HG02981 (cell line): Measurements from ENCODE around the gene FAIM2.

ENCODE experiments used
- ATAC-seq: cut with Tn5 transposase; IDR thresholded peaks from one replicate; pipeline ENCODE4 v1.9.1; 2021; ENCODE audit warnings: mild to moderate bottlenecking, moderate library complexity; ENCODE audit not compliant: unreplicated experiment

Gene FAIM2

DNA sequence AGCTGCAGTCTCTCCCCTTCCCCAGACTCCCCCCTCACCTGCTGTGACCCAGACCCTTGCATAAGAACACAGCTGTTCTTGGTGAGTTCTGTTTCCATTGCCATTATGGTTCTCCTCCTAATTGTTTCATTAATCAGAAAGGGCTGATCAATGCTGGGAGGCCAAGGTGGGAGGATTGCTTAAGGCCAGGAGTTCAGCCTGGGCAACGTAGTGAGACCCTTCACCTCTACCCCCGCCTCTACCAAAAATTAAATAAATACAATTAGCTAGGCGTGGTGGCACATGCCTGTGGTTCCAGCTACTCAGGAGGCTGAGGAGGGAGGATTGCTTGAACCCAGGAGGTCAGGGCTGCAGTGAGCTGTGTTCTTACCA lies 17.2 kb upstream of the FAIM2 start:
- ATAC-seq, result no peak

DNA sequence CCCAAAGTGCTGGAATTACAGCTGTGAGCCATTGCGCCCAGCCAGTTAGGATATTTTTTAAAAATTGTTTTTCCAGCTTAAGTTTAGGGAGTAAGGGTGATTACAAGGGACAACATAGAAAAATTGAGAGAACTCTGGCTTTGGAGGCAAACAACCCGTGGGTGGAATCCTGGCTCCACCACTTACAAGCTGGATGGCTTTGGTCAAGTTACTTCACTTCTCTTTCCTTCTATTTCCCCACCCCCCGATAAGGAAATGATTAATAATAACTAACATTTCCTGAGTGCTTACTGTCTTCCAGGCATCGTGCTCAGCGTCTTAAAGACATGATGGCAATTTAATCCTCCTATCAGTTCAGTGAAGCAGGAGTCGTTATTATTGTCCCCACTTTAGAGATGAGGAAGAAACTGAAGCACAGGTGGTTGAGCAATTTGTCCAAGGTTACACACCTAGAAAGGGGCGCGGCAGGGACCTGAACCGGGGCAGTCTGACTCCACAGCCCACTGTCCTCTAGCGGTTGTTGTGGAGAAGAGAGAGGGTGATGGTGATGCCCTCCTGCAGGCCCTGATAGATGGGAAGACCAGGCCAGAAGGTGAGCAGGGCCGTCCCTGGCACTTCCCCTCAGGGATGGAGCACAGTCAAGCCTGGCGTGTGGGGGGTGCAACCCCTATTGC lies 16.7 kb upstream of the FAIM2 start:
- ATAC-seq, result no peak

DNA sequence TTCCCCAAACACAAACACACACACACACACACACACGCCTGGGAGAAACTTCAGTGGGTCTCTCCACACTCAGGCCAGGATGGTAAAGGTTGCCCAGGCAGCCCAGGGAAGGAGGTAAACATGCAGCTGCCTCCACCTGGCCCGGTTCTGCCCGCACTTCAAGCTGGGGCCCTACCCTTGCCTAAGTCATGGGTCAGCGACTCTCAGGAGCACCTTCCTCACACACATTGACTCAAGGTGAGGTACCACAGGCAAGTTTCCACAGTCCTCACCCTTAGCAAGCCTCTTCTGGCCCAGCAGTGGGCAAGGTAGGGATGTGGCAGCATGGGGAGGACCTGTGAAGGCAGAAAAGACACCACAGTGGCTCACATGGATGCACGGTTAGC lies 14.1 kb upstream of the FAIM2 start:
- no peak for ATAC-seq

DNA sequence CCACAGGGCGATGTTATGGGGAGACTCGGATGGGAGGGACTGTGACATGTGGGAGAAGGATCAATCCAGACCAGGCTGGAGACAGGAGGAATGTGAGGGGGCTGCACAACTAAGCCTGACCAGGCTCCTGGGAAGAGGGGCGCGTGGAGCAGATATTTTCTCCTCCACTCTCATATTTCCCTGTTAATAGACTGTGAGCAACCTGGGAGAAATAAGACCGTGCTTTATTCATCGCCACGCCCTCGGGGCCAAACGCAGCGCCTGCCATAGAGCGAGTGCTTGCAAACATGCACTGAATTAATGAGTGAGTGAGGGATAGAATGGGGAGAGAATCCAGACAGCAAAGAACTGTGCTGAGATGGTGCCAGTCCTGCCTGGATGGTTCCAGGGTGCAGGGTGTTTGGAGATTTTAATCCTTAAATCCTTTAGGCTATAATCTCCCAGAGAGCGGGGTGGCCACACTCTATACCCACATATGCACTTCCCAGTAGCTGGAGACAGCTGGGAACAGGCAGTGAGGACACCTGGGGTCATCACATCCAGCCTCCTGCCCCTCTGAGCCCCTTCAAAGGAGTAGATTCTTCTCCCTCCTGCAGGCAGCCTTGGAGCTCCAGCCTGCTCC lies 13.6 kb upstream of the FAIM2 start:
- no peak for ATAC-seq

DNA sequence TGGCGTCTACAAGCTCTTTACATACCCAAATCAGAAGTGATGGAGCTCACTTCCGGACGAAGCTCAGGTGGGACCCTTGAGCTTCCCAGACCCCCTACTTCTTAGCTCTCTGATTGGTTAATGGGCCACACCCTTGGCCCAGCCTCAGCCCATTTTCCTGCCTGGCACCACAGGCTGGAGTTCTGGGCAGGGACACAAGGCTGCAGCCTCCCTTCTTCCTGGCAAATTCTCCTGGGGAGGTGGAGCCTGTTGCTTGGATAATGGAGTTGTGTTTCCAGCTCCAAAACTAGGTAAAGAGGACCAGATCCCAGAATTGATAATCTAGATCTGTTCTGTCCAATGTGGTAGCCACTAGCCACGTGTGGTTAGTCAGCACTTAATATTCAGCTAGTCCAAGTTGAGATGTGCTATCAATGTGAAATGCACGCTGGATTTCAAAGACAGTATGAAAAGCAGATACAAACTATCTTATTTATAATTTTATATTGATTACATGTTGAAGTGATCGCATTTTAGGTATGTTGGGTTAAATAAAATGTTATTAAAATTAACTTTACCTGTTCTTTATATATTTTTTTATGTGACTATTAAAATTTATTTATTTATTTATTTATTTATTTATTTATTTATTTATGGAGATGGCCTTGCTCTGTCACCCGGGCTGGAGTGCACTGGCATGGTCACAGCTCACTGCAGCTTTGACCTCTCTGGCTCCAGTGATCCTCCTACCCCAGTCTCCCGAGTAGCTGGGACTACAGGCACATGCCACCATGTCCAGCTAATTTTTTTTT lies 12.6 kb upstream of the FAIM2 start:
- no peak for ATAC-seq

DNA sequence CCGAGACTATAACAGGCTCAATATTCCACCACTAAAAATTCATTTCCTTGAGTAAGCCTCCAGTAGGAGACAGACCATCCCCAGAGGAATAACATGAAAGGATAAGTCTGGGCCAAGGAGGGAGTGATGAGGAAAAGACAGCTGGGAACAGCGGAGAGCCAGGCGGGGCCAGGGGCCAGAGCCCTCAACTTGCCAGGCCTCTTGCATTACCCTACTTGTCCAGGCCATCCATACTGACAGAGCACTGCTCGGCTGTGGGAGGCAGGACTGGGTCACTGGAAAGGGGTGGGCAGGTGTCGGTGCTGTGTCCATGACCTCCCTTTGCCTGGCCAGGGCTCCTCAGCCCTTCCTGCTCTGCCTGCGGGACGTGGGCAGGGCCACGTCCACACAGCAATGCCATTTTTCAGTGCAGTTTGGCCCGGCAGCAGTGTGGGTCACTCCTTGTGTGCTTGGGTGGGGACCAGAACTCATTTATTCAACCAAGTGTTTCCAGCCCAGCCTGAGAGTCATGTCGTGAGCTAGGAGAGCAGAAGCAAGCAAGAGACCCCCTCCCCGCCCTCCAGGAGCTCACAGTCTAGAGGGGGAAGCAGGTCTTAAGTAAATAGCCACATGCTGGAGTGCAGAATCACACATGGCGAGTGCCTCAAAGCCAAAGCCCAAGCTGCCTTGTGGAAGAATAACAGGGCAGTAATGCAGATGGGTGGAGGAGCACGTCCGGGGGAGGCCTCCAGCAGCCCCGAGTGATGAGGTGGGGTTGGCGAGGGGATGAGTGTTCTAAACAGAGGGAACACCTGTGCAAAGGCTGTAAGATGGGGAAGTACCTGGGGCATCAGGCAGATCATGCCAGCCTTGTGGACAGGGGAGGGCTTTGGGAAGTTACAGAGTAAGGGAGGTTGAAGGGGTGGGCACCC lies 8.9 kb upstream of the FAIM2 start:
- ATAC-seq, result no peak

DNA sequence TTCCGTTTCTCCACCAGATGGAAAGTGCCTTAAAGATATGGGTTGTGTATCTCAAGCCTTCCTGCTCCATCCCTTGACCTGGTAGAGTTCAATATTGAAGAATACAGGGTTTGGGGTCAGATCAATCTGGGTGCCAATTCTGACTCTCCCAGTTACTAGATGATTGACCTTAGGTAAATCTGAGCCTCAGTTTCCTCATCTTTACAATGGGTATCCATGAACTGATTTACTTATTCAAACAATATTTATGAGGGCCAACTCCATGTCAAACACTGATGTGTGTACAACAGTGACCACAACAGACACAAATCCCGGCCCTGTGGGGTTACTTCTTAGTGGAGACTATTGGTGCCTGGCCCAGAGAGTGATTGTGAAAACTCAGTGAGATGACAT lies 7.5 kb upstream of the FAIM2 start:
- ATAC-seq, result no peak

DNA sequence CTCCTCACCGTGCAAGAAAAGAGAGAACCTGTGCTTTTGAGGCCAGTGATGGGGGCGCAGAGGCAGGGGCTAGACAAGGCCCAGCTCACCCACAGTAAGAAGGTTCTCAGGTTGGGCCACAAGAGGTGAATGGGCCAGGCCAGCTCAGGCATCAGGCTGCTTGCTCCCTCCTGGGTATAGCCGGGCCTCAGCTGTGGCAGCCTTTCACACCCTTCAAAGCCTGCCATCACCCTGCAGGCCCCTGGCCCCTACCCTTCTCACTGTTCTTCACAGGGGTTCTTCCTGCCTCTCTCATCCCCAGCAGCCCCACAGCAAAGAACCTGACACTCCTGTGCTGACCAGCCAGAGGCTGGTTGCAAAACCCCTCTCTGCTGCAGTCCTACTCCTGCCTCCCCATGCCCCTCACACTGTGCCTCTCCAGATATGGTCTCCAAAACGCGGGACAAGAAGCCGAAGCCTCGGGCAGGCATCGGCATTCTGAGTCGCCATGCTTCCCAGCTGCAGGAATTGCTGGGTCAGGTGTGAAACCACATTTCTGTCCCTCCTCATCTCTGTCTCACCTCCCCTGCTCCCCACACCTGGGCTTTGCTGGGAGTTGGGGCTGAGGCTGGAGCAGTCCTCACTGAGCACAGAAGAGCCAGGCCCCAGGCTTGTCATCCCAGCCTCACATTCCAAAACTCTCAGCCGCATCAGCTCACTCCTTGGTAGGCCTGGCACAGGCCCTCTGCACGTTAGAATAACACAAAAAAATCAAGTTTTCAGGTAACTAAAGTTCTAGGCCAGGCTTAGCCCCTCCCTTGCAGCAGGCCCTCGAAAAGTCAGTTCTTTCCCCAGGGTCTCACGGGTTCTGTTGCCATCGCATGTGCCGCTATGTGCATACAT lies 6.9 kb upstream of the FAIM2 start:
- ATAC-seq, result no peak

DNA sequence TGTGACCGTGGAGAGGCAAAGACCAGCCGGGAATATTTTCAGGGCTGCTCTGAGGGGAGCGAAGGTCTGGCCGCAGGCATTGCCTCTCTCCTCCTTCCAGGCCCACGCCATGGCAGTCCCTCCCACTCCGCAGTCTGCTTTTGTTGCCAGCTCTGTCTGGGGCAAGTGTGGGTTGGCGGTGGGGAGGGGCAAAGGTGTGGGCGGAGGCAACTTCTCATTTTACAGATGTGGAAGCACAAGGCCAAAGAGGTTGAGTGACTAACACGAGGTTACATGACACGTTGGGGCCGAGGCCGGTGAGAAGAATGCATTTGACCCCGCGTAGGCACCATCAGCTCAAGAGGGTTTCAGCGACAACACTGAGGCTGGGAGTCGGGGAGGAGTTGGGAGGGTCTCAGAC lies 6.1 kb upstream of the FAIM2 start:
- ATAC-seq, result no peak

DNA sequence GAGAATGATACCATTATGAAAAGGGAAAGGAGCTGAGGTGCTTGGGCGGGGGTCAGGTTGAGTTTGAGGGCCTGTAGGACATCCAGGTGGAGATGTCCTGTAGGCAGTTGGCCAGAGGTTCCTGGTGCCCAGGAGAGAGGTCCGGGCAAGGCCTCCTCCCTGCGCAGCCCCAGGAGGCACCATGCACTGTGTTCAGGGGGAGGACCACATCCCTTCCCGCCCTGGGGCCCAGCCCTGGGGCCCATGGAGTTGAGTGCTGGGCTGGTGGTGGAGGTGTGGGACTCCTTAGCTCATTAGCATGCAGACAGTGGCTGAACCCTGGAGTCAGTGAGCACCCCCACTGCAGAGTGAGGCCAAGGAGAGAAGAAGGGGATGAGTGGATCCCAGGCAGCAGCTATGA lies 5.7 kb upstream of the FAIM2 start:
- ATAC-seq, result no peak

DNA sequence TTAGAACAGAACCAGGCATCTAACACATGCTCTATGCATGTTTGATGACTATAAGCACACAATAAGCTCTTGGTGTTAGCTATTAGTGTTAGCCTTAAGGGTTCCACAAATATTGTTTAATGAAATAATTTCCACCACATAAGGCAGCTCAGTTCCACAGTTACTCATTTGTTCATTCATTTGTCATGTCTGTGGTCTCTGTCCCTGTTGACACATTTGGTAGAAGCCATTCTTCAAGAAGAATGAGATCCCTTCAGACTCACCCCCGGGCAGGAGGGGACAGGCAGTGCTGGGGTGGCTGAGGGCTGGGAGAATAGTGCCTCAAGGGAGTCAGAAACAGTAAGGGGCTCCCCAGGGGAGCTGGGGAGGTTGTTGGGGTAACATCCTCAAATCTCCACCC lies 3.7 kb upstream of the FAIM2 start:
- no peak for ATAC-seq

DNA sequence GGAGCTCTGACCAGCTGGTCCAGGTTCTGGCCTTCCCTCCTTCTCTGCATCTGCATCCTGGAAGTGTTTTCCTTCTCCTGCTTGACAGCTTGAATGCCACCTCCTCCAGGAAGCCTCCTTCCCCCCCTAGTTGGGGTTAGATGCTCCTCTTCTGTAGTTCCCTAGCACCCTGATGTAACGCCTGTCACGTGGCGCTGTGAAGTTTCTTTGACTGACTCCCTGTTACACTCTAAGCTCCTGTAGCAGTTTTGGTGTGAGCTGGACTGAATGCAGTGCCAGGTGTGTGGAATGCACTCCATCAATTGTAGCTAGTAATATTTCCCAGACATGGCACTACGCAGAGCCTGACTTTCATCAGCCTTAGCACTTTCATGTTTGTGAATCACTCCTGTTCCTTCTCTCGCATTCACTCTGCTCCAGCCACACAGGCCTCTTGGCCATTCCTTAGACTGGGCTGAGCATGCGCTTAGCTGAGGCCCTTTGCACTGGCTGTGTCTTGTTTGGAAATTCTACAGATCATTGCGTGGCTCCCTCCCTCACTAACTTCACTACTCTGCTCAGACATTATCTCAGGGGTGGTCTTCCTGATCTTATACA lies 2.1 kb upstream of the FAIM2 start:
- ATAC-seq, result no peak

DNA sequence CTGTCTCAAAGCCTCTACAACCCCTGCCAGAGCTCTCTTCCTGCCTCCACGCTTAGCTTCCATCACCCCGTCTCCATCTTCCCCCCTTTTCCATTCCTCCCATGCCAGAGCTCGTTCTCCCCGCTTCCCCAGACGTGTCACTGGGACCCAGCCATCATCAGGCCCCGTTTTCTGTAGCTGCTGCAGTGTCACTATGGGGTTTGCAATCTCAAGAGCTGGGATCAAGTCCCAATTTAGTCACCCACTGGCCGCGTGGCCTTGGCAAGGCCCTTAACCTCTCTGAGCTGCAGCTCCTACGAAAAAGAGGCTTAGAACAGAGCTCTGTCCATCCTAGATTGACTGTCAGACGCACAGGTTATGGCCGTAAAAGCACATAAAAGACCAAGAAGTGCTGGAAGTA lies 901 bp upstream of the FAIM2 start:
- no peak for ATAC-seq

DNA sequence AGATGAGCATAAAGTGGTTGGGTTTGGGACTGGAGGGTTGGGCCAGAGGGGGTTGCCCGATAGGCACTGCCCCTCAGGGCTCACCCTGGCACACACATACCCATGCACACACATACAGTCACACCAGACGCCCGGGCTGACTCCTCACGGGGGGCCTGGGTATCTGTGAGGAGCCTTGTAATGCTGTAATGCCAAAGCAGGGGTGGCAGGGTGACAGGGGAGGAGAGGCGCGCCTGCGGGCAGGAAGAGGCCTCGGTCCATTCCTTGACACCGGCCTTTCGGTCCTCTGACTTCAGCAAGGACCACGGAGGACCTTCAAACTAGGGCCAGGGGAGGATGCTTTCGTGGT lies 375 bp downstream of the FAIM2 start:
- no peak for ATAC-seq

DNA sequence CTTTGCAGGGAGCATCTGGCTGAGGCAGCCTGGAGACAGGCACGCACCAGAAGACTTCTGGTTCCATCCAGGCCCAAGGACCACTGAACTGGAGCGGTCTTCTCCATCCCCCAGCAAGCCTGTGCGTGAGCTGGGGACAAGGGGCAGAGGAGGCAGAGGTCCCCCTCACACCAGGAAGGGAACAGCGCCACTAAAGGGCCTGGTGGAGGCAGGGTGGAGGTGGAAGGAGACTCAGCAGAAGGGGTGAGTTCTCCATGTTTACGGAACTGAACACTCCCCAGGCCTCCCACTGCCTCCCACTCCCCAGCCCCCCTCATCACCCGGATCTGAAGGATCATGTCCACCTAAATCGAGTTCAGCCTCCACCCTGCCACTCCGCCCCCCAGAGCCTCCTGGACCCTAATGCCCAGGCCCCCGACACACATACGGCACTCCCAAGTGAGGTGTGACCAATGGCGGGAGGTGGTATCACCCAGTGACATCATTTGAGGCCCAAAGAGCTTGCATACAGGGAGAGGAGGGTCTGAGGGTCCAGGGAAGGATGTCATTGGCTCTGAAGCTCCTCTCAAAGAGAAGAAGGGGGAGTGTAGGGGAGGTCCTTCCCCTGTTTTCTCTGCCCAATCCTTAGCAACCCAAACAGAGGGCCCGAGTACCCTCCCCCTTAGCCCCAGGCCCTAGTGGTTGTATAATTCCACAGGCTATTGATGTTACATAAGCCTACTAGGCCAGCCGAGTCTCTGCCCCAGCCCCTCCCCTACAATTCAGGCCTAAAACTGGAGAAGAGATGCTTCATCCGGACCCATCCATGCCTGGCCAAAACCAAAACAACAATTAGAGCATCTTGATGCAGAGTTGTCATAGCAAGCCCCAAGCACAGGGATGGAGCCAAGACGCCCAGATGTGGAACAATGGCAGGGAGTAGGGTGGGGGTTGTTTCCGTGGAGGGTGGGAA lies 1.0 kb downstream of the FAIM2 start:
- no peak for ATAC-seq

DNA sequence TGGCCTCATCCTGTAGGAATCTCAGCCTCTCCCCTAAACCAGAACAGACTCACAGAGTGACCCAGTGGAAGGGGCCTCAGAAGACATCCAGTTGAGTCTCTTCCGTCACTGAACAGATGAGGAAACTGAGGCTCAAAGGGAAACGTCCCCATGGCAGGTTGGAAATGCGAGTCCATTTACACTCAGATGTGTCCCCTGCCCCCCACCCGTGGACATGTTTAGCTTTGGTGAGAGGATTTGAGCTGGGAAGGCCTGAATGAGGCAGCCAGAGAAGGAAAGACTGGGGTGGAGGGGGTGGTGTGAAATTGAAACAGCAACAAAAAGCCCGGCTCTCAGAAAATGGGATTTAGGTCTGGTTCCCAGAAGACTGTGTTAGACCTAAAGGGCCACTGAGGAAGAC lies 1.7 kb downstream of the FAIM2 start:
- no peak for ATAC-seq

DNA sequence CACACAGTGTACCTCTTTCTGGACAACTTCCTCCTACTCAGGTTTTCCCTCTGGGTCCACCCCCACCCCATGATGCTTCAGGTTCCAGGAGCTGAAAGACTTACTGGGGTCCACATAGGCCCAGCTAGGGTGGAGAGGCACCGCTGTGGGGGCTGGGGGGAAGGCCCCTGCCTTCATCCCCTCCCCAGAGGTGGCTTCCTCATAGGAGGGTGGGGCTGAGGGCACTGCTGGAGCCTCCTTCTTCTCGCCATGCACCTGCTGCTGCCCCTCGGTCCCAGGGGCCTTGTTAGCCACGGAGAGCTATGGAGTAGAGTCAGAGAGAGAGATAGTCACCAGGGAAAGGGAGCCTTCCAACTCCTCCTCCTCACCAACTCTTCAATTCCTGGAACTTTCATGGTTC lies 2.7 kb downstream of the FAIM2 start:
- ATAC-seq, result no peak

DNA sequence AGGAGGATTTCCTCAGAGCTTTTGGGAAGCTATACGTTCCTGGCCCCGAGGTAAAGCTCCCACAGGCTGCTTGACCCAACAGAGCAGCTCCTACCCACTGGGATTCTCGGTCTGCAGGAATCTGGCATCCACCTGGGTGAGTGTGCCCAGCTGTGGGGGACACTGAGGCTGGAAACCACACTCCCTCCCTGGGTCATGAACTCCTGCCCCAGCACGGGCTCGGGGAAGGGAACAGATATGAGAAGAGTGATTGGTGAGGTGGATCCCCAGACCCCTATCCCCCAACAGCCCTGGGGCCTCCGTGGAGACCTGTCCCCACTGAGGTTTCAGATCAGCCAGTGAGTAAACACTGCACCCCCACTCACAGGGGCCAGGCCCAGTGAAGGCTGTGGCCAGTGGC lies 3.3 kb downstream of the FAIM2 start:
- no peak for ATAC-seq

DNA sequence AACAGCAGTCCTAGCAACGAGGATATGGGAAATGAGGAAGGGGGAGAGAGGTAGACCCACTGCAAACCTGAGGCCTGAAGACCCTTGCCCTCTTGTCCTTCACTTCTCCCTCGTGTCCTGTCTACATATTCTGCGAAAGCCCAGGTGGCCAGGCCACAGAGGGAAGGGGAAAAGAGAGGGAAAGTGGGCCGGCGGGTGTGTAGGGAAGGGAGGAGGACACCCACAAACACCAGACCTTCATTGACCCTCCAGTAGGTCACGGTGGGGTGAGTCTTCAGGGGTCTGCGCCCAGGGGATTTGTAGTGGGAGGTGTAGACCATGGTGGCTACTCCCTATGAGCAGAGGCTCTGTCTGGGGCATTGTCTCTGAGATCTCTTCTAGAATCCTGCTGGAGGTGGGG lies 3.8 kb downstream of the FAIM2 start:
- no peak for ATAC-seq
